ENCODE data around the gene SST. TPM values are rescaled to one million over a fixed set of nuclear protein-coding genes. Genes with fewer than 3 reads are reported as not detected.

The SST gene
- total RNA-seq, 1 donor from 2014 or later, result not detected

DNA sequence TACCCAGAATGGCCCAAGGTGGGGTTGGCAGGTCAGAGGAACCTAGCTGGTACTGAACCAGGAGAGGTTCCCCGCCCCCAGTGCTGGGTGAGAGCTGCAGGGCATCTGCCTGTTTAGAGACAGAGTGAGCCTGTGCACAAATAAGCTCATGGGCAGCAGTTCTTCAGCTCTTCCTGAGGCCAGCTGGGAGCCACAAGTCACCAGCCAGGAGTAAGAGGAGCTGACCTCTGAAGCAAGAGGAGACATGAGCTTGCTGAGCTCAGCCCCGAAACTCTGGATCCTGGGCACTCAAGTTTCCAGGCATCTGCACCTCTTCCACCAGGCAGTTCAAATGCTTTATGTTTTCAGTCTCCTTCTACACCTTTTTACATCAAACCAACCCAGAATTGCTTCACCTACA lies 30.1 kb upstream of the SST start:
- no peaks in the 10 kb centered on the region for H3K36me3 ChIP-seq (ENCODE audit: control insufficient read depth, insufficient read depth, low read length)
- peaks cover 5% of the 10 kb centered on the region for H3K27me3 ChIP-seq (ENCODE audit: control insufficient read depth, insufficient read depth, low read length)
- DNase-seq (ENCODE audit: low read depth), result no peak
- no peak overlapping the region for H3K4me3 ChIP-seq (ENCODE audit: low read depth, low read length)
- TF ChIP-seq, protein P1, sequence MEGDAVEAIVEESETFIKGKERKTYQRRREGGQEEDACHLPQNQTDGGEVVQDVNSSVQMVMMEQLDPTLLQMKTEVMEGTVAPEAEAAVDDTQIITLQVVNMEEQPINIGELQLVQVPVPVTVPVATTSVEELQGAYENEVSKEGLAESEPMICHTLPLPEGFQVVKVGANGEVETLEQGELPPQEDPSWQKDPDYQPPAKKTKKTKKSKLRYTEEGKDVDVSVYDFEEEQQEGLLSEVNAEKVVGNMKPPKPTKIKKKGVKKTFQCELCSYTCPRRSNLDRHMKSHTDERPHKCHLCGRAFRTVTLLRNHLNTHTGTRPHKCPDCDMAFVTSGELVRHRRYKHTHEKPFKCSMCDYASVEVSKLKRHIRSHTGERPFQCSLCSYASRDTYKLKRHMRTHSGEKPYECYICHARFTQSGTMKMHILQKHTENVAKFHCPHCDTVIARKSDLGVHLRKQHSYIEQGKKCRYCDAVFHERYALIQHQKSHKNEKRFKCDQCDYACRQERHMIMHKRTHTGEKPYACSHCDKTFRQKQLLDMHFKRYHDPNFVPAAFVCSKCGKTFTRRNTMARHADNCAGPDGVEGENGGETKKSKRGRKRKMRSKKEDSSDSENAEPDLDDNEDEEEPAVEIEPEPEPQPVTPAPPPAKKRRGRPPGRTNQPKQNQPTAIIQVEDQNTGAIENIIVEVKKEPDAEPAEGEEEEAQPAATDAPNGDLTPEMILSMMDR (IDR thresholded peaks at IDR 0.05; ENCODE audit: insufficient read depth, low read length, poor library complexity, severe bottlenecking), result no peak

DNA sequence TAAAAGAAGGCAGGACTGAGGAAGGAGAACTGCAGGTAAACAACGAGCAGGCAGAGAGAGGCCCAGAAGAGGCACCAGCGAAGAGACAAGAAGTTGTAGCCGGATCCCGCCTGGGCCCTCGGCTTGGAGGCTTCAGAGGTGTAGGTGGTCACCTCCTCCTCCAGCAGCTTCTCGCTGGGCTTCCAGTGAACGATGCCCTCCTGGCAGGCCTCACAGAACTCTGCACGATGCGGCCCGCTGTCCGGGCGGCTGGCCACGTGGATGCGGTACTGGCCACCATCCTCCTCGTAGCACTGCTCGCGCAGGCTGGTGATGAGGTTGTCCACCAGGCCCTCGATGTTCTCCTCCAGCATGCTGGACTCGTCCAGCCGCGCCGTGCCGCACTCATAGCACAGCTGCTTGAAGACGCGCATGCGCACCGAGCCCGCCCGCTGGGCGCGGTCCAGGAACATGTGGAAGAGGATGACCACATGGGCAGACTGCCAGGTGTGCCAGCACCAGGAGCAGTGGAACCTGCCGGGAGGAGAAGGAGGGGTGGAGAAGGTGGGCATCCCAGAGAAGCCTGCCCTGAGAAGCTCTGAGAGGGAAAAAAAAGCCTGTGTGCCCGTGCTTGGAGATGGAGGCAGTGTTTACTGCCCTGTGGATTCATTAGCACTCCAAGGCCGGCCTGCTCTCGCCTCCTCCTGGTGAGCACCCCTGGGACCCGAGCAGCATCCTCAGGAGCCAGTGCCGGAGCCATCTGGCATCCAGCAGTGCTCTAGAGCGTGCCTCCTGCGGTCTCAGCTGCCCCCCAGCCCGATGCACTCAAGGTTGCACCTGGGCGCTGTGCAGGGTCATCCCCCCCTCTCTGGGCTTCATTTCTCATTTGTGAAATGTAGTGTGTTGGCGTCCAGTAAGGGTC lies 28.6 kb upstream of the SST start:
- TF ChIP-seq, protein P1 (IDR thresholded peaks at IDR 0.05; ENCODE audit: insufficient read depth, low read length, poor library complexity, severe bottlenecking), result no peak
- Histone ChIP-seq H3K27me3 (ENCODE audit: control insufficient read depth, insufficient read depth, low read length) (peaks cover 5% of the 10 kb centered on the region), H3K4me3 (ENCODE audit: low read depth, low read length) (no peak overlapping the region), H3K36me3 (ENCODE audit: control insufficient read depth, insufficient read depth, low read length) (no peaks in the 10 kb centered on the region)
- no peak for DNase-seq (ENCODE audit: low read depth)

DNA sequence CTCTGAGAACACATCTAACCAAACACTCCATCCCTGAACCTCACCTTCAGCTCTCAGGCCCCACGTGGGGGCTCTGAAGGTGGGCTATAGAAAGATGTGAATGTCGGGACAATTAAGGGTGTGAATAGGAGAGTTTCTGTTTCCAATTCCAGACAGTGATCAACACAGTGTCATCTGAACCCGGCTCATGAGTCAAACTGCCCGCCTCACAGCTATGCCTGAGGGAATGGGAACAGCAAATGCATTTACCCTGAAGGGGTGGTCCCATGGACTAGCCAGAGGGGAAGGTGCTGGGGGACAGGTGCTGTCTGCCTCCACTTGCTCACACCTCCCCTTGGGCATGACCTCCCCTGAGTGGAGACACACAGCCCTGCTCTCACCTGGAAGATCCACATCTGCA lies 25.8 kb upstream of the SST start:
- Histone ChIP-seq H3K4me3 (ENCODE audit: low read depth, low read length) (no peak overlapping the region), H3K27me3 (ENCODE audit: control insufficient read depth, insufficient read depth, low read length) (peaks cover 2% of the 10 kb centered on the region), H3K36me3 (ENCODE audit: control insufficient read depth, insufficient read depth, low read length) (no peaks in the 10 kb centered on the region)
- TF ChIP-seq, protein P1 (IDR thresholded peaks at IDR 0.05; ENCODE audit: insufficient read depth, low read length, poor library complexity, severe bottlenecking), result no peak
- DNase-seq (ENCODE audit: low read depth), result no peak

DNA sequence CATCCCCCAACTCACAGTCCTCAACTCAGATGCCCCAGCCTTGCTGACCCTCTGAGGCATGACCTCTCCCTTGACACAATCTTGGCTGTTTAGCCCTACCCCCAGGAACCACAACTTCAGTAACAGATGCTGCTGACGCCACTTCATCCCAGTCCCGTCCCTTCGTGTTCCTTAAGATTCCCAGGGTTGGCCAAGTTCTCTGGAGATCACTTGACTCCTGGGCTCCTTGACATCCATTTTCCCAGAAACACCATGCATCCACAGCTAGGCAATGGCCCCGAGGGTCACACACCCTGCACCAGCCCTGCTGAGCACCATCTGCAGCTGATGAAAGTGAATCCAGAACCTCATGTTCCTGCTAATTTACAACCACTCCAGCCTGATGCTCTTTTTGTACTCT lies 25.3 kb upstream of the SST start:
- H3K36me3 ChIP-seq (ENCODE audit: control insufficient read depth, insufficient read depth, low read length), result no peaks in the 10 kb centered on the region
- TF ChIP-seq, protein P1 (IDR thresholded peaks at IDR 0.05; ENCODE audit: insufficient read depth, low read length, poor library complexity, severe bottlenecking), result no peak
- no peak overlapping the region for H3K4me3 ChIP-seq (ENCODE audit: low read depth, low read length)
- no peak for DNase-seq (ENCODE audit: low read depth)
- H3K27me3 ChIP-seq (ENCODE audit: control insufficient read depth, insufficient read depth, low read length), result peaks cover 2% of the 10 kb centered on the region

DNA sequence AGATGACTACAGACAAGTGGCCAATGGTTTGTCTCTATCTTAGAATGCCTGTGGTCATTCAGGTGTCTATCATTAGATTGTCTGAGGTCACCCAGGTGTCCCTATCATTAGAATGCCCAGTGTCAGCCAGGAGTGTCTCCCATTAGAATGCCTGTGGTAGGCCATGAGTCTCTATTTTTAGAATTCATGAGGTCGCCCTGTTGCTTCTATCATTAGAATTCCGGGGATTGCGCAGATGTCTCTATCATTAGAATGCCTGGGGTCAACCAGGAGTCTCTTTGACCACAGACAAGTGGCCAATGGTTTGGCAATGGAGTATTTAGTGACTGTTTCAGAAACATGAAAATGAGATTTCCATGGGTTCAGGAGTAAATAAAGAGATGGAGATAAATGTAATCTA lies 24.6 kb upstream of the SST start:
- Histone ChIP-seq H3K36me3 (ENCODE audit: control insufficient read depth, insufficient read depth, low read length) (no peaks in the 10 kb centered on the region), H3K4me3 (ENCODE audit: low read depth, low read length) (no peak overlapping the region), H3K27me3 (ENCODE audit: control insufficient read depth, insufficient read depth, low read length) (peaks cover 2% of the 10 kb centered on the region)
- DNase-seq (ENCODE audit: low read depth), result no peak
- TF ChIP-seq, protein P1 (IDR thresholded peaks at IDR 0.05; ENCODE audit: insufficient read depth, low read length, poor library complexity, severe bottlenecking), result no peak

DNA sequence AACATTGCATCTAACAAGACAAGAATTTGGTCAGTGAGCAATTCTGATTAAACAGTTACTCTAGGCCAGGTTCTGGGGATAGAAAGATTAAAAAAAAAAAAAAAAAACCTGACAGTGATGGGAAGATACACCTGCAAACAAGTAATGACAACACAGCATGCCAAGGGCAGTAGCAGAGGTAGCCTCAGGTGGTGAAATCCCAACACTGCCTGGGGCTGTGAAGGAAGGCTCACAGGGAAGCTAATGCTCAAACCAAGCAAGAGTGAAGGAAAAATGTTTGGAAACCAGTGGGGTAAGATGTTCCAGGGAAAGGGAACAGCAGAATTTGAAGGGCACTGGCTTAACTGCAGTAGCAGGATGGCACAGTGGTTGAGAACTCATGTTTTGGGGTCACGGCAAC lies 23.2 kb upstream of the SST start:
- H3K4me3 ChIP-seq (ENCODE audit: low read depth, low read length), result no peak overlapping the region
- peaks cover 2% of the 10 kb centered on the region for H3K27me3 ChIP-seq (ENCODE audit: control insufficient read depth, insufficient read depth, low read length)
- H3K36me3 ChIP-seq (ENCODE audit: control insufficient read depth, insufficient read depth, low read length), result no peaks in the 10 kb centered on the region
- DNase-seq (ENCODE audit: low read depth), result no peak
- TF ChIP-seq, protein P1 (IDR thresholded peaks at IDR 0.05; ENCODE audit: insufficient read depth, low read length, poor library complexity, severe bottlenecking), result no peak

Data from kidney epithelial cell (primary cell).